Ascending aorta (tissue), 2 donors: Measurements from ENCODE around the gene NTSR2. TPM values are rescaled to one million over a fixed set of nuclear protein-coding genes. Genes with fewer than 3 reads are reported as not detected.

Experiments
- DNase-seq, 2 donors: peaks; one replicate each; pipeline ENCODE4 v3.0.0-alpha.2; 2019; ENCODE audit warnings: low spot score in 2 of 2
- H3K27ac ChIP-seq, 2 donors: fragments of 200-600 bp; sonication (generic); one replicate each; pipeline ENCODE4 v1.5.1; 2016 to 2017; ENCODE audit warnings: mild to moderate bottlenecking in 1 of 2
- H3K27me3 ChIP-seq: fragments of 200-600 bp; sonication (generic); one replicate; pipeline ENCODE4 v1.5.1; 2017
- H3K36me3 ChIP-seq, 2 donors: fragments of 200-600 bp; sonication (generic); one replicate each; pipeline ENCODE4 v1.5.1; 2016
- H3K4me1 ChIP-seq, 2 donors: fragments of 200-600 bp; sonication (generic); one replicate each; pipeline ENCODE4 v1.5.1; 2016 to 2017; ENCODE audit warnings: mild to moderate bottlenecking in 1 of 2
- H3K4me3 ChIP-seq, 2 donors: fragments of 200-600 bp; sonication (generic); one replicate each; pipeline ENCODE4 v1.5.1; 2016 to 2017; ENCODE audit warnings: mild to moderate bottlenecking in 1 of 2
- H3K9me3 ChIP-seq, 2 donors: fragments of 200-600 bp; sonication (generic); one replicate each; pipeline ENCODE4 v1.5.1; 2016
- CTCF ChIP-seq, 3 experiments: fragments of 200-600 bp in 2 of 3; fragments of 450-650 bp in 1 of 3; sonication (generic) in 2 of 3; IDR thresholded peaks; one replicate each; pipeline ENCODE4 v1.5.1; 2016 to 2019; ENCODE audit warnings: antibody characterized with exemption in 3 of 3, mild to moderate bottlenecking in 1 of 3, moderate library complexity in 1 of 3
- intact Hi-C: fragments of 100-400 bp; cut with DNase I; formaldehyde crosslinking; loops from one replicate; pipeline ENCODE4 v1.15.1; 2023
- total RNA-seq: library from RNA; depleted of rRNA; stranded (reverse); fragments of >200 nt; gene quantifications from one replicate; pipeline ENCODE4 v1.1.0, GENCODE V29; 2016

The NTSR2 gene
- total RNA-seq, 1 donor from 2014 or later, result not detected

- no peak for TF ChIP-seq CTCF (IDR thresholded peaks at IDR 0.05)
- no peaks in the 10 kb centered on the region for H3K4me1 ChIP-seq
- no peak overlapping the region for H3K27ac ChIP-seq
- H3K27me3 ChIP-seq, result no peaks in the 10 kb centered on the region
- no peaks in the 10 kb centered on the region for H3K36me3 ChIP-seq
- no peak overlapping the region for H3K4me3 ChIP-seq
- DNase-seq, result no peak
- no peaks in the 10 kb centered on the region for H3K9me3 ChIP-seq
- intact Hi-C loops, result no loop called here
Measured at GRCh38 chr2:11634584-11634983, 35.4 kb downstream of the NTSR2 start.

- DNase-seq, result no peak
- no peak overlapping the region for H3K27ac ChIP-seq
- H3K4me3 ChIP-seq, result no peak overlapping the region
- no peaks in the 10 kb centered on the region for H3K9me3 ChIP-seq
- H3K27me3 ChIP-seq, result no peaks in the 10 kb centered on the region
- intact Hi-C loops, result no loop called here
- no peaks in the 10 kb centered on the region for H3K4me1 ChIP-seq
- no peak for TF ChIP-seq CTCF (IDR thresholded peaks at IDR 0.05)
- no peaks in the 10 kb centered on the region for H3K36me3 ChIP-seq
Measured at GRCh38 chr2:11633923-11634478, 36.0 kb downstream of the NTSR2 start.

- H3K27ac ChIP-seq, result no peak overlapping the region
- H3K36me3 ChIP-seq, result no peaks in the 10 kb centered on the region
- no peaks in the 10 kb centered on the region for H3K9me3 ChIP-seq
- H3K4me1 ChIP-seq, result no peaks in the 10 kb centered on the region
- no peaks in the 10 kb centered on the region for H3K27me3 ChIP-seq
- no peak overlapping the region for H3K4me3 ChIP-seq
- intact Hi-C loops, result no loop called here
- no peak for TF ChIP-seq CTCF (IDR thresholded peaks at IDR 0.05)
- DNase-seq, result peak in 1 of 2 donors; percentile 52
Measured at GRCh38 chr2:11631462-11631861, 38.5 kb downstream of the NTSR2 start.

GRCh38 chr2:11630855-11631254 is 39.1 kb downstream of the NTSR2 start:
- H3K4me1 ChIP-seq, result no peaks in the 10 kb centered on the region
- H3K36me3 ChIP-seq, result no peaks in the 10 kb centered on the region
- intact Hi-C loops, result no loop called here
- H3K4me3 ChIP-seq, result no peak overlapping the region
- no peak overlapping the region for H3K27ac ChIP-seq
- no peaks in the 10 kb centered on the region for H3K9me3 ChIP-seq
- DNase-seq, result peak in 1 of 2 donors; percentile 34
- no peak for TF ChIP-seq CTCF (IDR thresholded peaks at IDR 0.05)
- no peaks in the 10 kb centered on the region for H3K27me3 ChIP-seq

GRCh38 chr2:11629851-11630250 is 40.1 kb downstream of the NTSR2 start:
- Histone ChIP-seq H3K4me1 (no peaks in the 10 kb centered on the region), H3K9me3 (no peaks in the 10 kb centered on the region), H3K36me3 (no peaks in the 10 kb centered on the region), H3K4me3 (no peak overlapping the region), H3K27ac (no peak overlapping the region), H3K27me3 (no peaks in the 10 kb centered on the region)
- no peak for TF ChIP-seq CTCF (IDR thresholded peaks at IDR 0.05)
- peak in 1 of 2 donors; percentile 53 for DNase-seq
- intact Hi-C loops, result no loop called here

GRCh38 chr2:11629215-11629614 is 40.8 kb downstream of the NTSR2 start:
- intact Hi-C loops, result no loop called here
- Histone ChIP-seq H3K9me3 (no peaks in the 10 kb centered on the region), H3K27me3 (no peaks in the 10 kb centered on the region), H3K36me3 (no peaks in the 10 kb centered on the region), H3K4me3 (no peak overlapping the region), H3K27ac (no peak overlapping the region), H3K4me1 (no peaks in the 10 kb centered on the region)
- TF ChIP-seq CTCF (IDR thresholded peaks at IDR 0.05), result no peak
- DNase-seq, result peak in 1 of 2 donors; percentile 33
